NCI-H226 (cell line): ENCODE data around the gene RRAS.
"Not testable (repeated sequence)": the region's sequence is repeated elsewhere in the genome, so short reads cannot be mapped to it uniquely, and the experiment has no call there.

Experiments used
- DNase-seq: peaks from one replicate; pipeline ENCODE4 v3.0.0-alpha.2; 2015

RRAS gene

DNA sequence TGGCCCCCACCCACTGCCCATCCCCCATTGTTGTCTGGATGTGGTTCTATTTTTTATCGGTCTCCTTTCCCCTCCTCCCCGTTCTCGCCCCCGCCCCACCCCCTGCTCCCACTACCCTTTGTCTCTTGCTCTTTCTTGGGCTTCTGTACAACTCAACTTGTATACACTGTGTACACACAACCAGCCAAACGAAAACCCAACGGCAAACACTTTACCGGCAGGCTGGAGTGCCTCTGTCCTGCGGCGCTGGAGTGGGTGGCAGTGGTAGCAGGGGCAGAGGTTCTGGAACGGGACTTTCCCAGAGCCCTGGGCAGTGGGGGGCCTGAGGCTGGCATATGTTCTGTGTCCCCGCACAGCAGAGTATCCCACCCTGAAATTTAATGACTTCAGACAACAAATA, 13.7 kb downstream of the RRAS start:
- DNase-seq = no peak

DNA sequence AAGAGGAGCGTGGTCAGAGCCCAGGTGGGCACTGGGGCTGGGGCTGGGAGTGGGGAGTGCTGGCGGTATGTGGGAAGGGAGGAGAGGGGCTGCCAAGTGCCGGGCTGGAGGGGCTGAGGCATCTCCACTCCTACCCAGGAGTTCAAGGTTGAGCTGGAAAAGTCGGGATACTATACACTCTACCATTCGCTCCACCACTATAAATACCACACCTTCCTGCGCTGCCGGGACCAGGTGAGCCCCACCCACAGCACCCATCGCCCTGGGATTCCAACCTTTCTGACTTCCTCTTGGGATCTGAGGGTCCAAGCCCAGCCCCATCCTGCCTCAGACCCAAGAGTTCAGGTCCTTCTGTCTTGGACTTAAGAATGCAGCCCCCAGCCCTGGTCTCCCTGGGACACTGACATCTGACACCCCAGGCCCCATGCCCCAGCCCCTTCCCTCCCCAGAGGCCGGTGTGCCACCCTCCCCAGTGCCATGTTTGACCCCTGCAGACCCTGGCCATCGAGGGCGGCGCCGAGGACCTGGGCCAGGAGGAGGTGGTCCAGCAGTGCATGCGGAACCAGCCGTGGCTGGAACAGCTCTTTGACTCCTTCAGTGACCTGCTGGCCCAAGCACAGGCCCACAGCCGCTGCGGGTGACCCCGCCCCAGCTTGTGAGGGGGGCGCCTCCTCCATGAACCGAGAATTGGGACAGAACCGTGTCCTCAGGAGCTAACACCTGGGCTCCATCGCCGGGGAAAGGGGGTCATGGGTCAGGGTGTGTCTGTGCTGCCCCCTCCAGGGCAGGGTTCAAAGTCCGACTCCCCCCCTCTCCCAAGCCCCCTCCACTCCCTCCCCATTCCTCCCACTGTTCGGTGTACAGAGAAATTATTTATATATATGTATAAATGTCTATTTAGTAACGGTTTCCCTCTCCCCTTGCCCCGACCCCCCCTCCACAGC, 14.7 kb downstream of the RRAS start:
- DNase-seq = no peak

DNA sequence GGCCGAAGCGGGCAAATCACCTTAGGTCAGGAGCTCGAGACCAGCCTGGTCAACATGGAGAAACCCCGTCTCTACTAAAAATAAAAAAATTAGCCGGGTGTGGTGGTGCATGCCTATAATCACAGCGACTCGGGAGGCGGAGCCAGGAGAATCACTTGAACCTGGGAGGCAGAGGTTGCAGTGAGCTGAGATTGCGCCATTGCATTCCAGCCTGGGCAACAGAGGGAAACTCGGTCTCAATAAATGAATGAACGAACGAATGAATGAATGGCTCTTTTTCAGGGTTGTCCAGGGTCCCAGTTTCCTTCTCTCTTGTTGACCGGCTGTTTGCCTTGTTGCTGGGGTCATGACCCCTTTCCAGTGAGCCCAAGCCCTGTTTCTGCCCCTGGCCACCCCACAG, 22.1 kb downstream of the RRAS start:
- not testable (repeated sequence) for DNase-seq

DNA sequence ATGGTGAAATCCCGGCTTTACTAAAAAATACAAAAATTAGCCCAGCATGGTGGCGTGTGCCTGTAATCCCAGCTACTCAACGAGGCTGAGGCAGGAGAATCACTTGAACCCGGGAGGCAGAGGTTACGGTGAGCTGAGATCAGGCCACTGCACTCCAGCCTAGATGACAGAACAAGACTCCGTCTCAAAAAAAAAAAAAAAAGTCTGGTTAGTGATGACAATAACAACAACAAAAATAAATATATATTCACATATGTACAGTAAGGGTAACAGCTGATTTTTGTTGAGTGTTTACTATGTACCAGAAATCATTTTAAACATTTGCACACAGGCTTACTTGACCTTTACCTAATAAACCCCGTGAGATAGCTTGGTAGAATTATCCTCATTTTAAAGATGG, 23.0 kb downstream of the RRAS start:
- no peak for DNase-seq

DNA sequence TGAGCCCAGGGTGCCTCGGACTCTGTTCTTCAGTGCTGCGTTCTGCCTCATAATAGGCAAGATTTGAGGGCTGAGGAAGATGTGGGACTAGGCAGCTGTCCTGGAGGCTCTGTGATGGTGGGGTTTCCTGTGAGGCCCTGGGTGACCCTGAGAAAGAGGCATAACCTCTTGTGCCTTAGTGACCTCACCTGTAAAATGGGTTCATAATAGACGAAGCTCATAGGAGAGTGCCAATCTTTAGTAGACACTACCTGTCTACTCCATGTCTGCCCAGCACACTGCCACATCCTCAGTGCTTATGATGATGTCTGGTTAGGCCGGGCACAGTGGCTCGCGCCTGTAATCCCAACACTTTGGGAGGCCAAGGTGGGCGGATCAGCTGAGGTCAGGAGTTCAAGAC, 23.4 kb downstream of the RRAS start:
- DNase-seq = no peak

DNA sequence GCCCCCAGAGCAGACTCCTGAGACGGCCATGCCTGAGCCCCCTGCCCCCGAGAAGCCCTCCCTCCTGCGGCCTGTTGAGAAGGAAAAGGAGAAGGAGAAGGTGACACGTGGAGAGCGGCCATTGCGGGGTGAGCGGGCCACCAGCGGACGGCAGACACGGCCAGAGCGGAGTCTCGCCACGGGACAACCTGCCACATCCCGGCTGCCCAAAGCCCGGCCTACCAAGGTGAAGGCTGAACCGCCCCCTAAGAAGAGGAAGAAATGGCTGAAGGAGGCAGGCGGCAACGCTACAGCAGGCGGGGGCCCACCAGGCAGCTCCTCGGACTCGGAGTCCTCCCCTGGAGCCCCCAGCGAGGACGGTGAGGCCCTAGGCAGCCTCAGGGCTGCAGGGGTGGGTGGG, 24.1 kb downstream of the RRAS start:
- no peak for DNase-seq

DNA sequence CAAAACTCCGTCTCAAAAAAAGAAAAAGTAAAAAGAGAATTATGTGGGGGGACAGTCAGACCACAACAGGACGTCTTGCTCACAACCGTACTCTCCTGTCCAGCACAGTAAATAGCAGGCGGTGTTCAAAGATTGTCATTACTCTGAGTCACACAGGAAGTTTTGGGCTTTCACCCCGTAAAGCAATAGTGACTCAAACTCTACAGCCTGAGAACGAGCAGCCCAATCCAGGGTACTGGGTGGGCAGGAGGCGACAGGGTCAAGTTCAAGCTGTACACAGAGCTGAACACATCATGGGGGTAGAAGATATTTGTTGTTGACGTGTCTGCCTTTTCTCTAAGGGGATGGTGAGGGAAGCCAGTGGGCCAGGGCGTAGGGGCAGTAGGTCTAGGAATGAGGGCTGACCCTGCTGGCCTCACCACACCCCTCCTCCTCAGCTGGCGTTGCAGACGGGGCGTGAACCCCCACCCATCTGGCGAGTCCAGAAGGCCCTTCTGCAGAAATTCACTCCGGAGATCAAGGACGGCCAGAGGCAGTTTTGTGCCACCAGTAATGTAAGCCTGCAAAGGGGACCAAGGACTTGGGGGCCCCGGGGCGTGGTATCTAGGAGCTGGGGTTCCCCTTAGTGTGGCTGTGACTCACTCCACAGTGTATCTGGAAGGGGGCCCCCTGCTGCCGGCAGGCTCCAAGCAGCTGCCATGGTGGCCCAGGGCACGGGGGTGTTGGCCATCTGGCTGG, 25.7 kb downstream of the RRAS start:
- no peak for DNase-seq

DNA sequence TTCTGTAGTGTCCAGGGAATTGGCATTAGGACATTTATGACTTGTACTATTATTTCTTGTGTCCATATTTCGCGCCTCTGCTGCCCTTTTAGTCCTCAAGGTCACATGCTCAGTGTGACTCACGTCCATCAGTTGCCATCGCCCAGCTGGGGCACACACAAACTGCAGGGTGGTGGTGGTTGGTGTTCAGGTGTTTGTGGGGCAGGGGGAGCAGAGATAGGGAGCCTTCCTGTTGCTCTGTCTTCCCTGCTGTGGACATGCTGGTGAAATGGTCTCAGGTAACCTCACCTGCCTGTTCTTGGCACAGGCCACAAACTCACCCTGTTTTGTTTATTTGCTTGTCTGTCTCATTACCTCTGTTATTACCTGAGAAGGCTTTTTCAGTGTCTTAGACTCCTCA, 26.6 kb downstream of the RRAS start:
- DNase-seq = no peak

DNA sequence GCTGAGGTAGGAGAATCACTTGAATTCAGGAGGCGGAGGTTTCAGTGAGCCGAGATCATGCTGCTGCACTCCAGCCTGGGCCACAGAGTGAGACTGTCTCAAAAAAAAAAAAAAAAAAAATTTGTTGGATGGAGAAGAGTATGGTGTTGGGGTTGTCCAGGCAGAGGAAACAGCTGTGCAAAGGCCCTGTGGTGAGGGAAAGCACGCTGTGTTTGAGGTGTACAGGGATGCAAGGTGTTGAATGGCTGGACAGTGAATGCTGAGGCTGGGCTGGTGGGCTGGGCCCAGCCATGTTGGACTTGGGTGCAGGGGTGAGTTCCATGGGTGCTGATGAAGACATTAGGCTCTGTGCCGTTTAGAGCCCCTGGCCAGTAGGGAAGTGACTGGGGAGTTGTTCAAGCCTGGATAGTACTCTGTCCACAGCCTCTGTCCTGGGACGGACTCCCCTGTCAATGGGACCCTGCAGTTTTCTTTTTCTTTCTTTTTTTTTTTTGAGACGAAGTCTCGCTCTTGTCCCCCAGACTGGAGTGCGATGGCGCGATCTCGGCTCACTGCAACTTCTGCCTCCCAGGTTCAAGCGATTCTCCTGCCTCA, 30.3 kb downstream of the RRAS start:
- DNase-seq = no peak

DNA sequence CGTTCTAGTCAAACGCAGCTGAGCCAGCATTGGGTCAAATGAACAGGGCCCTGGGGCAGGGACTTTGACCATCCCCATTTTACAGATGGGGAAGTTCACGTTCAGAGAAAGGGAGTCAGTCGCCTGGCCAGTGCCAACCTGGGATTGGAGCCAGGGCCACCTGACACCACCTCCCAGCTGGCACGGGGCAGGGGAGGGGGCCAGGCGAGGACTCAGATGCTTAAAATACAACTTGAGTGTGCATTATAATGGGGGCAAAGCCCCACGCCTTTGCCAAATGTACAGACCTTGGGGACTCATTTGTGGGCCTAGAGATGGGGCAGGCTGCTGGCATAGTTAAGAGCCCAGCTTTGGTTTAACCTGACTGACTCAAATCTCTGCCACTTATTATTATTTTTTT, 34.3 kb downstream of the RRAS start:
- DNase-seq = no peak

DNA sequence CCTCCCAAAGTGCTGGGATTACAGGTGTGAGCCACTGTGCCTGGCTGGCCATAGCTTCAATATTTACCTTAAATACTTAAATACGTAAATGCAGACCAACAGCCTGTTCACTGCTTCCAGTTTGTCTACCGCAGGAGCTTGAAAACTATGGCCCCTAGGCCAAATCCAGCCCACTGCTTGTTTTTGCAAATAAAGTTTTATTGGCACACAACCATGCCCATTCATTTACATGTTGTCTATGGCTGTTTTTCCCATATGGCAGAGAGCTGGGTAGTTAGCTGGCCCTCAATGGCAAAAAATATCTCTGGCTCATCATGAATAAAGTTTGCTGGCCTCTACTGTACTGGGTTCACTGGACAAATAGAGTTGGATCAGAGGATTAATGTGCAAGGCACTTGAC, 37.1 kb downstream of the RRAS start:
- no peak for DNase-seq

DNA sequence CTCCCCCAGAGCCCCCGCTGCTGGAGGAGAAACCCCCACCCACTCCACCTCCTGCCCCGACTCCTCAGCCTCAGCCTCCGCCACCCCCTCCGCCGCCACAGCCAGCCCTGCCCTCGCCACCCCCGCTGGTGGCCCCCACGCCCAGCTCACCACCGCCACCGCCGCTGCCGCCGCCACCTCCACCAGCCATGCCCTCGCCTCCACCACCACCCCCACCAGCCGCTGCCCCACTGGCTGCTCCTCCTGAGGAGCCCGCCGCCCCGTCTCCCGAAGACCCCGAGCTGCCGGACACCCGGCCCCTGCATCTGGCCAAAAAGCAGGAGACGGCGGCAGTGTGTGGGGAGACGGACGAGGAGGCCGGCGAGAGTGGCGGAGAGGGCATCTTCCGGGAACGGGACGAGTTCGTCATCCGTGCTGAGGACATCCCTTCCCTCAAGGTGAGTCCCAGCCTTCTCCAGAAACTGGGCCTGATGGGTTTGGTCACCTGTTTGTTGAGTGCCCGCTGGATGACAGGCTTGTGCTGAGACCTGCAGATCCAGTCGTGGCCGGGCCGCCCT, 38.4 kb downstream of the RRAS start:
- no peak for DNase-seq

DNA sequence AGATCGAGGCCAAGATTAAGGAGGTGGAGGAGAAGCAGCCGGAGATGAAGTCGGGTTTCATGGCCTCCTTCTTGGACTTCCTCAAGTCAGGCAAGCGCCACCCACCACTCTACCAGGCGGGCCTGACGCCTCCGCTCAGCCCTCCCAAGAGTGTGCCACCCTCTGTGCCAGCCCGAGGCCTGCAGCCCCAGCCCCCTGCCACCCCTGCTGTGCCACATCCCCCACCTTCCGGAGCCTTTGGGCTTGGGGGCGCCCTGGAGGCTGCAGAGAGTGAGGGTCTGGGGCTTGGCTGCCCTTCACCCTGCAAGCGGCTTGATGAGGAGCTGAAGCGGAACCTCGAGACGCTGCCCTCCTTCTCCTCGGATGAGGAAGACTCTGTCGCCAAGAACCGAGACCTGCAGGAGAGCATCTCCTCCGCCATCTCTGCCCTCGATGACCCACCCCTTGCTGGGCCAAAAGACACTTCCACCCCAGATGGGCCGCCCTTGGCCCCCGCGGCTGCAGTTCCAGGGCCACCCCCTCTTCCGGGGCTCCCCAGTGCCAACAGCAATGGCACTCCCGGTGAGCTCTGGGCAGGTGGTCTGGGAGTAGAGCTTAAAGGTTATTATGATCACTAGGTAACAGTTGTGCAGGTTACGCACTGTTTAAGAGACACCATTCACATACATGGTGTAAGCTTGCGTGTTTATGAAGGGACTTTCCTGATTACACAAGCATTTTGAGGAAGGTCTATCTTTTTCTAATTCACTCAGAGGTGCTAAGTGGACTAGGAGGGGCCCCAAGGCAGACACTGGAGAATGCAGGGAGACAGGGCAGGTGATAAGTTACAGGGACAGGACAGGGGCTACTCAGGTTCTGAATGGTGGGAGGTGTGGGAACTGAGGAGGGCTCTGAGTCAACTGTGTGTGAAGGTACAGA, 40.3 kb downstream of the RRAS start:
- no peak for DNase-seq

DNA sequence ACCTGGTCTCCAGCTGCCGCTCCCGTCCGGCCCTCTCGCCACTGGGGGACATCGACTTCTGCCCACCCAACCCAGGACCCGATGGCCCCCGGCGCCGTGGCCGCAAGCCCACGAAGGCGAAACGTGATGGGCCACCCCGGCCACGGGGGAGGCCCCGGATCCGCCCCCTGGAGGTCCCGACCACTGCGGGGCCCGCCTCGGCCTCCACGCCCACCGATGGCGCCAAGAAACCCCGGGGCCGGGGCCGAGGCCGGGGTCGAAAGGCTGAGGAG, 42.3 kb downstream of the RRAS start:
- no peak for DNase-seq

DNA sequence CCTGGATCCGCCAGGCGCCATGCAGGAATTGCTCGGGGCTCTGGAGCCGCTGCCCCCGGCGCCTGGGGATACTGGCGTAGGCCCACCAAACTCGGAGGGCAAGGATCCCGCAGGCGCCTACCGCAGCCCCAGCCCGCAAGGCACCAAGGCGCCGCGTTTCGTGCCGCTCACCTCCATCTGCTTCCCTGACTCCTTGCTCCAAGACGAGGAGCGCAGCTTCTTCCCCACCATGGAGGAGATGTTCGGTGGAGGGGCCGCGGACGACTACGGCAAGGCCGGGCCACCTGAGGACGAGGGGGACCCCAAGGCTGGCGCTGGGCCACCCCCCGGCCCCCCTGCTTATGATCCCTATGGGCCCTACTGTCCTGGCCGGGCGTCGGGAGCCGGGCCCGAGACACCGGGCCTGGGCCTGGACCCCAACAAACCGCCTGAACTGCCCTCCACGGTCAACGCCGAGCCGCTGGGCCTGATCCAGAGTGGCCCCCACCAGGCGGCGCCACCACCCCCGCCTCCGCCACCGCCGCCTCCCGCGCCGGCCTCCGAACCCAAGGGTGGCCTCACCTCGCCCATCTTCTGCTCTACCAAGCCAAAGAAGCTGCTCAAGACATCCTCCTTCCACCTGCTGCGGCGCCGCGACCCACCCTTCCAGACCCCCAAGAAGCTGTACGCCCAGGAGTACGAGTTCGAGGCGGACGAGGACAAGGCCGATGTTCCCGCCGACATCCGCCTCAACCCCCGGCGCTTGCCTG, 42.8 kb downstream of the RRAS start:
- DNase-seq = no peak

DNA sequence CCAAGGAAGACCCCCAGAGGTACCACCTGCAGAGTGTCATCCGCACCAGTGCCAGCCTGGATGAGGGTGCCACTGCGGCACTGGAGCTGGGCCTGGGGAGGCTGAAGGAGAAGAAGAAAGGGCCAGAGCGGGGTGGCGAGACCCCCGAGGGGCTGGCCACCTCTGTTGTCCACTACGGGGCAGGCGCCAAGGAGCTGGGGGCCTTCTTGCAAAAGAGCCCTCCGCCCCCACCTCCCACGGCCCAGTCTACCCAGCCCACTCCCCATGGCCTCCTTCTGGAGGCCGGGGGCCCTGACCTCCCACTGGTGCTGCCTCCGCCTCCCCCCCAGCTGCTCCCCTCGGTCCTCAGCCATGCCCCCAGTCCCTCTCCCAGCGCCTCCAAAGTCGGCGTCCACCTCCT, 43.5 kb downstream of the RRAS start:
- no peak for DNase-seq

DNA sequence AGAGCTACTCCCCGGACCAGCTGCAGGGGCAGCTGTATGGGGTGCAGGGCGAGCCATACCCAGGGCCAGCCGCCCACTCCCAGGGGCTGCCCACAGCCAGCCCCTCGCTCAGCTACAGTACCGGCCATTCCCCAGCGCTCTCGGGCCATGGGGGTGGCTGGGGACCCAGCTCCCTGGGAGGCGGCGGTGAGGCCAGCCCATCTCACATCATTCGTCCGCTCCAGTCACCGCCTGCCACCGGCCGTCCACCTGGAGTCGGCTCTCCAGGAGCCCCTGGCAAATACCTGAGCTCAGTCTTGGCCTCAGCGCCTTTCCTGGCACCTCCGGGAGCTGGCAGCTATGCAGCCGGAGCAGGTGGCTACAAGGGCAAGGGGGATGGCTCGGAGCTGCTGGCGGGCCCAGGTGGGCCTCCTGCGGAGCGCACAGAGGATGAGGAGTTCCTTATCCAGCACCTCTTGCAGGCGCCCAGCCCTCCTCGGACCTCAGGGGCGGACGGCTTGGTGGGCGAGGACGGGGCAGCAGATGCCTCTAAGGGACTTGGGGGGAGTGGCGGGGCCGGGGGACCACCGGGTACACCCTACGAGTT, 44.0 kb downstream of the RRAS start:
- no peak for DNase-seq

DNA sequence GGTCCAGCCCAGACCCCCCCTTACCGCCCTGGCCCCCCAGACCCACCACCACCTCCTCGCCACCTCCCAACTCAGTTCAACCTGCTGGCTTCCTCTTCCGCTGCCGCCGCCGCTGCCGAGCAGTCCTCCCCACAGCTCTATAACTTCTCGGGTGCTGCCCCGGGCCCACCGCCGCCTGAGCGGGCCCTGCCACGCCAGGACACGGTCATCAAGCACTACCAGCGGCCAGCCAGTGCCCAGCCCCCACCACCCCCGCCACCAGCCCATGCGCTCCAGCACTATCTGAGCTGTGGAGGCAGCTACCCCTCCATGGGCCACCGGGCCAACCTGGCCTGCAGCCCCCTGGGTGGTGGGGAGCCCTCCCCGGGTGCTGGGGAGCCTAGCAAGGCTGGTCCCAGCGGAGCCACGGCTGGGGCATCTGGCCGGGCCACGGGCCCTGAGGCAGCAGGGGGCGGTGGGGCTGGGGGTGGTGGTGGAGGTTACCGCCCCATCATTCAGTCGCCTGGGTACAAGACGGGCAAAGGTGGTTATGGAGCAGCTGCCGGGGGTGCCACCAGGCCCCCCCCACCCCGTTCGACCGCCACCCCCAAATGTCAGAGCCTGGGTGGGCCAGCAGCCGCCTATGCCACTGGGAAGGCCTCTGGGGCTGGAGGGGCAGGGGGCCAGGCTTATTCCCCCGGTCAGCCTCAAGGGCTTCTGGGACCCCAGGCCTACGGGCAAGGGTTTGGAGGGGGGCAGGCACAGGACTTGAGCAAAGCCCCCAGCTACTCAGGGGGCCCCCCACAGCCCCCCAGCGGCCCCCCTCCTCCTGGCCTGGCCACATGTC, 44.7 kb downstream of the RRAS start:
- DNase-seq = no peak

DNA sequence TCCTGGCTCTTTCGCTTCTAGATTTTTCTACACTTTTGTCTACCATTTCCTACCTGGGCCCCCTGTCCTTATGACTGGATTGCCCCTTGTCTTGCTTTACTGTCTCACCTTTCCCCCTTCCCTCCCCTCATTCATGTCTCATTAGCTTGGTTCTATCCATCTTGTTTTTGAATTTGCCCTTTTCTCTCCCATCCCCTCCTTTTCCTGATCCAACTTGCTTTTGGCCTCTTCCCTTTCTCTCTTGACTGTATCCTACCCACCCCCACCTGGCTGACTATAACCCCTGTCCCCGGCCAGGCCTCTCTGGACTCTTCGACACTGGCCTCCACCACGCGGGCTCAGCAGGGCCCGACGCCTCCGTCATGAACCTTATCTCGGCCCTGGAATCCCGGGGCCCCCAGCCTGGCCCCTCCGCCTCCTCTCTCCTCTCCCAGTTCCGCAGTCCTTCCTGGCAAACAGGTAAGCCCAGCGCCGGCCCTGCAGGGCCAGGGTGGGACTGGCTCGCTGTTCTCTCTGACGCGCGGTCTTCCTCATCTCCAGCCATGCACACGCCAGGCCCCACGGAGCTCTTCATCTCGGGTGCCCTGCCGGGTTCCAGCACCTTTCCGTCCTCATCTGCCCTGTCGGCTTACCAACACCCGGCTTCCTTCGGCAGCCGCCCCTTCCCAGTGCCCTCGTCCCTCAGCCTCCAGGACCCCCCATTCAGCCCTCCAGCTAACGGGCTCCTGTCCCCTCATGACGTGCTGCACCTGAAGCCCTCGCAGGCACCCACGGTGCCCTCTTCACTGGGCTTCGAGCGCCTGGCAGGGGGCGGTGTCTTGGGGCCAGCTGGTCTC, 45.6 kb downstream of the RRAS start:
- DNase-seq = no peak
